GM12878 (cell line): ENCODE data around the gene UBR3. TPM values are rescaled to one million over a fixed set of nuclear protein-coding genes. Genes with fewer than 3 reads are reported as not detected.
A peak's percentile ranks its signal among the peaks of the same experiment; 100 is the strongest.

Experiments
- ATAC-seq: fragments of 200-7000 bp; cut with Tn5 transposase; 3 replicates; pipeline ENCODE4 v1.9.1; 2020; ENCODE audit warnings: mild to moderate bottlenecking, moderate library complexity
- BruUV-seq: library from RNA; stranded (reverse); fragments of 400-500 nt; replicated peaks from 2 replicates; lab custom pipeline; 2021; lab: Mats Ljungman, UMichigan
- CTCF ChIA-PET: fragments of 300-600 bp; sonication (Branson Sonifier 250); formaldehyde crosslinking; extraction: SDS; loops from one replicate; lab custom pipeline; 2021; ENCODE audit warnings: inconsistent platforms; lab: Yijun Ruan, JAX
- POLR2A ChIA-PET: fragments of 350-600 bp; formaldehyde crosslinking; extraction: SDS; loops from one replicate; lab custom pipeline; 2021; ENCODE audit warnings: inconsistent platforms; lab: Charles Lee
- RAD21 ChIA-PET: fragments of 300-600 bp; sonication (Branson Sonifier 250); formaldehyde crosslinking; loops from one replicate; lab custom pipeline; 2023; ENCODE audit warnings: antibody characterized with exemption; ENCODE audit not compliant: unreplicated experiment; lab: Charles Lee
- SMC1A ChIA-PET: fragments of 300-600 bp; sonication (Branson Sonifier 250); formaldehyde crosslinking; loops from one replicate; lab custom pipeline; 2023; ENCODE audit not compliant: unreplicated experiment, uncharacterized antibody; lab: Charles Lee
- DNase-seq: peaks from one replicate; pipeline ENCODE4 v3.0.0-alpha.2; 2011; ENCODE audit warnings: low read depth, low spot score
- FAIRE-seq: peaks from 3 replicates; lab custom pipeline; 2011; peaks lifted over from hg19 to GRCh38; lab: Jason Lieb, UNC
- H2AFZ ChIP-seq: 2 replicates; pipeline ENCODE4 v1.6.0; 2011; ENCODE audit warnings: low read depth, low read length, control low read depth; ENCODE audit not compliant: control insufficient read depth
- H3K27ac ChIP-seq: 2 replicates; pipeline ENCODE4 v1.5.1; 2011; ENCODE audit warnings: control low read depth; ENCODE audit not compliant: control insufficient read depth, insufficient read depth
- H3K27me3 ChIP-seq, 2 experiments: replicated peaks in 1 of 2; 2 replicates each; pipeline versions ENCODE4 v1.6.0 to v1.6.1; 2011; ENCODE audit warnings: low read length in 1 of 2; ENCODE audit not compliant: control insufficient read depth in 2 of 2, insufficient read depth in 2 of 2
- H3K36me3 ChIP-seq, 2 experiments: 2 replicates each; pipeline ENCODE4 v1.5.1; 2011; ENCODE audit warnings: low read length in 1 of 2; ENCODE audit not compliant: control insufficient read depth in 2 of 2, insufficient read depth in 2 of 2
- H3K4me1 ChIP-seq: 2 replicates; pipeline ENCODE4 v1.6.1; 2011; ENCODE audit warnings: mild to moderate bottlenecking, low read length, moderate library complexity, mixed read lengths; ENCODE audit not compliant: control insufficient read depth, insufficient read depth
- H3K4me2 ChIP-seq: 2 replicates; pipeline ENCODE4 v1.6.0; 2011; ENCODE audit warnings: control low read depth; ENCODE audit not compliant: control insufficient read depth, insufficient read depth
- H3K4me3 ChIP-seq: fragments of 200-600 bp; sonication (generic); 2 replicates; pipeline ENCODE4 v1.5.1; 2016
- H3K79me2 ChIP-seq: 2 replicates; pipeline ENCODE4 v1.6.0; 2011; ENCODE audit warnings: low read length; ENCODE audit not compliant: control insufficient read depth, insufficient read depth
- H3K9ac ChIP-seq: 2 replicates; pipeline ENCODE4 v1.8.0; 2011; ENCODE audit warnings: low read length, control low read depth, mixed read lengths; ENCODE audit not compliant: control insufficient read depth, insufficient read depth
- H3K9me3 ChIP-seq: replicated peaks from 3 replicates; pipeline ENCODE4 v1.5.1; 2011; ENCODE audit warnings: mild to moderate bottlenecking, low read length; ENCODE audit not compliant: control insufficient read depth, insufficient read depth
- H4K20me1 ChIP-seq: 2 replicates; pipeline ENCODE4 v1.6.0; 2011; ENCODE audit not compliant: control insufficient read depth, insufficient read depth
- CHD4 ChIP-seq: fragments of 200-600 bp; sonication (generic); IDR thresholded peaks from 2 replicates; pipeline ENCODE4 v1.6.1; 2016; ENCODE audit warnings: mild to moderate bottlenecking
- HCFC1 ChIP-seq: fragments of 150-350 bp; IDR thresholded peaks from 2 replicates; pipeline ENCODE4 v1.6.1; 2014; ENCODE audit warnings: low read length
- MTA3 ChIP-seq: IDR thresholded peaks from 2 replicates; pipeline ENCODE4 v1.6.1; 2012; ENCODE audit warnings: low read length, inconsistent platforms, borderline replicate concordance
- MYC ChIP-seq: IDR thresholded peaks from 2 replicates; pipeline ENCODE4 v1.6.1; 2011; ENCODE audit warnings: mild to moderate bottlenecking, low read length, moderate library complexity, inconsistent platforms; ENCODE audit not compliant: insufficient read depth, insufficient replicate concordance, insufficient read length, severe bottlenecking
- NFXL1 ChIP-seq: fragments of 450-650 bp; IDR thresholded peaks from 2 replicates; pipeline ENCODE4 v1.6.1; 2017; ENCODE audit warnings: antibody characterized with exemption, mild to moderate bottlenecking, borderline replicate concordance
- PAX8 ChIP-seq: fragments of 450-650 bp; IDR thresholded peaks from 2 replicates; pipeline ENCODE4 v1.6.1; 2017; ENCODE audit warnings: mild to moderate bottlenecking, moderate library complexity
- SIX5 ChIP-seq: IDR thresholded peaks from 2 replicates; pipeline ENCODE4 v1.6.1; 2011; ENCODE audit warnings: mild to moderate bottlenecking, low read depth, low read length, moderate library complexity; ENCODE audit not compliant: severe bottlenecking
- SMAD1 ChIP-seq: fragments of 450-650 bp; IDR thresholded peaks from 2 replicates; pipeline ENCODE4 v1.6.1; 2018; ENCODE audit warnings: mild to moderate bottlenecking, low read depth; ENCODE audit not compliant: partially characterized antibody
- TARDBP ChIP-seq: IDR thresholded peaks from 2 replicates; pipeline ENCODE4 v1.6.1; 2016; ENCODE audit warnings: borderline replicate concordance
- WGBS: methylation state at CpG from one replicate; pipeline ENCODE4 v1.1.6; 2016; ENCODE audit warnings: low lambda C conversion rate; ENCODE audit not compliant: insufficient replicate concordance, insufficient coverage; ENCODE audit errors: missing lambda C conversion rate; 5-methylcytosine and 5-hydroxymethylcytosine counted together
- in situ Hi-C: fragments of 300-500 bp; cut with MboI; formaldehyde crosslinking; loops from 9 replicates; pipeline ENCODE4 v1.14.3; 2018; ENCODE audit warnings: mixed read lengths
- intact Hi-C: fragments of 100-400 bp; cut with micrococcal nuclease; formaldehyde crosslinking; loops from one replicate; pipeline ENCODE4 v1.14.2; 2022; ENCODE audit not compliant: unreplicated experiment
- polyA plus RNA-seq, 11 experiments: library from polyadenylated mRNA; depleted of rRNA in 4 of 11; unstranded in 6 of 11; stranded (reverse) in 5 of 11; fragments of >200 nt; fragmentation: Nextera tagmentation in 4 of 11; fragmentation: Illumina TruSeq in 1 of 11; extraction: Ambion mirVana in 4 of 11; extraction: Trizol in 1 of 11; gene quantifications; 1 replicate in 1 of 11; 2 replicates in 10 of 11; pipeline versions ENCODE4 v1.2.1 to v1.2.3, GENCODE V29; 2011 to 2016; ENCODE audit warnings: inconsistent platforms in 2 of 11, missing spikeins in 2 of 11, low read depth in 1 of 11
- total RNA-seq, 4 experiments: library from RNA; depleted of rRNA in 3 of 4; stranded (reverse); fragments of >200 nt in 3 of 4; fragmentation: Illumina TruSeq in 1 of 4; extraction: Trizol in 1 of 4; gene quantifications; 2 replicates each; pipeline versions ENCODE4 v1.2.1 to v1.2.3, GENCODE V29; 2013 to 2021
- TF ChIP-seq, protein P1 (sequence below): fragments of 450-650 bp; IDR thresholded peaks from 2 replicates; pipeline ENCODE4 v1.6.1; 2017; ENCODE audit warnings: borderline replicate concordance
- TF ChIP-seq, protein P2 (sequence below): fragments of 450-650 bp; IDR thresholded peaks from 2 replicates; pipeline ENCODE4 v1.6.1; 2014; ENCODE audit warnings: mild to moderate bottlenecking
- TF ChIP-seq, protein P3 (sequence below): fragments of 450-650 bp; IDR thresholded peaks from 2 replicates; pipeline ENCODE4 v1.6.1; 2016; ENCODE audit warnings: mild to moderate bottlenecking, moderate library complexity, borderline replicate concordance

The UBR3 gene
- total and polyA plus RNA-seq, 10 of the 15 experiments (the other 5 are each of a cell fraction or from before 2014, with no cell fraction given): 3.8 to 22.9 (median 11.2) TPM

DNA sequence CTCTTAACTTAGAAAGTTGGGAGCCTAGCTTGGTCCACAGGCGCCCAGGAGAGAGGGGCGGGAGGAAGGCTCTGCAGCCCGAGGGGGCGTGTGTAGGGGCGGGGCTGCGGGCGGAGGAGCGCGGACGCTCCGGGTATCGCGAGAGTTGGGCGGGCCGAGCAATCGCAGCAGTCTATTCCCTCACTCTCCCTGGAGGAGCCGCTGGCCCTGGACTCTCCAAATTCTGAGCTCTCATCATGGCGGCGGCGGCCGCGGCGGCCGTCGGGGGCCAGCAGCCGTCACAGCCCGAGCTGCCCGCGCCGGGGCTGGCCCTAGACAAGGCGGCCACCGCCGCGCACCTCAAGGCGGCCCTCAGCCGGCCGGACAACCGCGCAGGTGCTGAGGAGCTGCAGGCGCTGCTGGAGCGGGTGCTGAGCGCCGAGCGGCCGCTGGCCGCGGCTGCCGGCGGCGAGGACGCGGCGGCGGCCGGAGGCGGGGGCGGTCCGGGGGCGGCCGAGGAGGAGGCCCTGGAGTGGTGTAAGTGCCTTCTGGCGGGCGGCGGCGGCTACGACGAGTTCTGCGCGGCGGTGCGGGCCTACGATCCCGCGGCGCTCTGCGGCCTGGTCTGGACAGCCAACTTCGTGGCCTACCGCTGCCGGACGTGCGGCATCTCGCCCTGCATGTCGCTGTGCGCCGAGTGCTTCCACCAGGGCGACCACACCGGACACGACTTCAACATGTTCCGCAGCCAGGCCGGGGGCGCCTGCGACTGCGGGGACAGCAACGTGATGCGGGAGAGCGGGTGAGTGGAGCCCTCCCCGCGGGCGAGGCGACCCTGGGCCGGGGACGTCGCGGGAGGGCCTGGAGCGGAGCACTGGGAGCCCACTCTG, at the start of gene UBR3 (continued):
- TF ChIP-seq, protein P1, sequence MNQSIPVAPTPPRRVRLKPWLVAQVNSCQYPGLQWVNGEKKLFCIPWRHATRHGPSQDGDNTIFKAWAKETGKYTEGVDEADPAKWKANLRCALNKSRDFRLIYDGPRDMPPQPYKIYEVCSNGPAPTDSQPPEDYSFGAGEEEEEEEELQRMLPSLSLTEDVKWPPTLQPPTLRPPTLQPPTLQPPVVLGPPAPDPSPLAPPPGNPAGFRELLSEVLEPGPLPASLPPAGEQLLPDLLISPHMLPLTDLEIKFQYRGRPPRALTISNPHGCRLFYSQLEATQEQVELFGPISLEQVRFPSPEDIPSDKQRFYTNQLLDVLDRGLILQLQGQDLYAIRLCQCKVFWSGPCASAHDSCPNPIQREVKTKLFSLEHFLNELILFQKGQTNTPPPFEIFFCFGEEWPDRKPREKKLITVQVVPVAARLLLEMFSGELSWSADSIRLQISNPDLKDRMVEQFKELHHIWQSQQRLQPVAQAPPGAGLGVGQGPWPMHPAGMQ: peak; percentile 47; the same call in 1 of the 2 replicates
- no peak for TF ChIP-seq MYC
- TF ChIP-seq NFXL1: 0 out of 2 replicates have a peak, but pooled peaks have one; percentile 75

DNA sequence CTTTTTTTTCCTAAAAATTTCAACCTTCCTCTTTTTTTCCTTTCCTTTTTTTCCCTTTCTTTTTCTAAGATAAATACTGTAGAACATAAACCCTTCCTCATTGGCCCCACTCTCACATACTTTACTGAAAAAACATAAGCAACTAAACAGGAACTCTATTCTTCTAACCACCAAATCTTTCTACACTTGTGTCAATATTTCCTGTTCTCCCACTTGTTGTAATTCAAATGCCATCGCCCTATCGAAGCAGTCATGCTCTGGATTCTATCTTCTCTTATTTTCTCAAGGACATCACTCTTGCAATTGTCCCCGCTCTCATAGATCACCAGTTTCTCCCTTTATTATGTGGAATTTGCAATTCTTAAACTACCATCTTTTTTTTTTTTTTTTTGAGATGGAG, 48.8 kb upstream of the UBR3 start:
- Histone ChIP-seq H3K27ac (no peak overlapping the region), H3K79me2 (no peaks in the 10 kb centered on the region), H4K20me1 (no peaks in the 10 kb centered on the region), H3K27me3 (no peaks in the 10 kb centered on the region), H3K36me3 (no peaks in the 10 kb centered on the region), H3K4me2 (no peak overlapping the region), H3K4me1 (no peaks in the 10 kb centered on the region), H3K9ac (no peak overlapping the region), H3K9me3 (no peaks in the 10 kb centered on the region), H3K4me3 (no peak overlapping the region), H2AFZ (no peak overlapping the region)
- DNase-seq: no peak
- FAIRE-seq: no peak
- TF ChIP-seq, protein P2, sequence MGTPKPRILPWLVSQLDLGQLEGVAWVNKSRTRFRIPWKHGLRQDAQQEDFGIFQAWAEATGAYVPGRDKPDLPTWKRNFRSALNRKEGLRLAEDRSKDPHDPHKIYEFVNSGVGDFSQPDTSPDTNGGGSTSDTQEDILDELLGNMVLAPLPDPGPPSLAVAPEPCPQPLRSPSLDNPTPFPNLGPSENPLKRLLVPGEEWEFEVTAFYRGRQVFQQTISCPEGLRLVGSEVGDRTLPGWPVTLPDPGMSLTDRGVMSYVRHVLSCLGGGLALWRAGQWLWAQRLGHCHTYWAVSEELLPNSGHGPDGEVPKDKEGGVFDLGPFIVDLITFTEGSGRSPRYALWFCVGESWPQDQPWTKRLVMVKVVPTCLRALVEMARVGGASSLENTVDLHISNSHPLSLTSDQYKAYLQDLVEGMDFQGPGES: no peak
- no peak for TF ChIP-seq PAX8
- TF ChIP-seq, protein P3, sequence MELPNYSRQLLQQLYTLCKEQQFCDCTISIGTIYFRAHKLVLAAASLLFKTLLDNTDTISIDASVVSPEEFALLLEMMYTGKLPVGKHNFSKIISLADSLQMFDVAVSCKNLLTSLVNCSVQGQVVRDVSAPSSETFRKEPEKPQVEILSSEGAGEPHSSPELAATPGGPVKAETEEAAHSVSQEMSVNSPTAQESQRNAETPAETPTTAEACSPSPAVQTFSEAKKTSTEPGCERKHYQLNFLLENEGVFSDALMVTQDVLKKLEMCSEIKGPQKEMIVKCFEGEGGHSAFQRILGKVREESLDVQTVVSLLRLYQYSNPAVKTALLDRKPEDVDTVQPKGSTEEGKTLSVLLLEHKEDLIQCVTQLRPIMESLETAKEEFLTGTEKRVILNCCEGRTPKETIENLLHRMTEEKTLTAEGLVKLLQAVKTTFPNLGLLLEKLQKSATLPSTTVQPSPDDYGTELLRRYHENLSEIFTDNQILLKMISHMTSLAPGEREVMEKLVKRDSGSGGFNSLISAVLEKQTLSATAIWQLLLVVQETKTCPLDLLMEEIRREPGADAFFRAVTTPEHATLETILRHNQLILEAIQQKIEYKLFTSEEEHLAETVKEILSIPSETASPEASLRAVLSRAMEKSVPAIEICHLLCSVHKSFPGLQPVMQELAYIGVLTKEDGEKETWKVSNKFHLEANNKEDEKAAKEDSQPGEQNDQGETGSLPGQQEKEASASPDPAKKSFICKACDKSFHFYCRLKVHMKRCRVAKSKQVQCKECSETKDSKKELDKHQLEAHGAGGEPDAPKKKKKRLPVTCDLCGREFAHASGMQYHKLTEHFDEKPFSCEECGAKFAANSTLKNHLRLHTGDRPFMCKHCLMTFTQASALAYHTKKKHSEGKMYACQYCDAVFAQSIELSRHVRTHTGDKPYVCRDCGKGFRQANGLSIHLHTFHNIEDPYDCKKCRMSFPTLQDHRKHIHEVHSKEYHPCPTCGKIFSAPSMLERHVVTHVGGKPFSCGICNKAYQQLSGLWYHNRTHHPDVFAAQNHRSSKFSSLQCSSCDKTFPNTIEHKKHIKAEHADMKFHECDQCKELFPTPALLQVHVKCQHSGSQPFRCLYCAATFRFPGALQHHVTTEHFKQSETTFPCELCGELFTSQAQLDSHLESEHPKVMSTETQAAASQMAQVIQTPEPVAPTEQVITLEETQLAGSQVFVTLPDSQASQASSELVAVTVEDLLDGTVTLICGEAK: no peak
- no peak for TF ChIP-seq CHD4
- no peak for TF ChIP-seq SMAD1
- TF ChIP-seq SIX5: no peak
- TF ChIP-seq TARDBP: no peak
- TF ChIP-seq HCFC1: no peak
- no peak for TF ChIP-seq MTA3
- in situ Hi-C loops: no loop called here
- RAD21 ChIA-PET: no interaction called here
- SMC1A ChIA-PET: interaction anchor here (0.6 kb wide), 1 partner anchor 351 kb away, joined by 3 read pairs; no protein-coding TSS in a partner anchor
- POLR2A ChIA-PET: no interaction called here
- ATAC-seq: no peak
- WGBS: 97% methylated on average over 3 of the region's 3 CpGs
- intact Hi-C loops: no loop called here
- BruUV-seq: no TSS peak
- CTCF ChIA-PET: no interaction called here
